CD4-positive, alpha-beta T cell treated with Interleukin-10 for 1 hour (primary cell): ENCODE measurements around the gene ABI3BP.

Experiments used
- DNase-seq: peaks from one replicate; pipeline ENCODE4 v3.0.0-alpha.2; 2020

ABI3BP gene

GRCh38 chr3:100717637-100718487, 275.4 kb downstream of the ABI3BP start:
- no peak for DNase-seq

- no peak for DNase-seq
Measured at GRCh38 chr3:100717063-100717462, 276.2 kb downstream of the ABI3BP start.

- no peak for DNase-seq
Measured at GRCh38 chr3:100715176-100715575, 278.0 kb downstream of the ABI3BP start.

GRCh38 chr3:100710261-100710968, 282.8 kb downstream of the ABI3BP start:
- peak; percentile 65 for DNase-seq

- peak; percentile 38 for DNase-seq
Measured at GRCh38 chr3:100709842-100710260, 283.4 kb downstream of the ABI3BP start.

GRCh38 chr3:100708989-100709841, 284.0 kb downstream of the ABI3BP start, which contains the start of gene TFG:
Gene TFG (plus strand): TSS chr3:100709494. CDS start chr3:100713686, 4,192 bp downstream.
- DNase-seq: peak; percentile 99

- DNase-seq: no peak
Measured at GRCh38 chr3:100708644-100708988, 284.6 kb downstream of the ABI3BP start.

- no peak for DNase-seq
Measured at GRCh38 chr3:100706365-100706764, 286.9 kb downstream of the ABI3BP start.

- DNase-seq: no peak
Measured at GRCh38 chr3:100703865-100704264, 289.4 kb downstream of the ABI3BP start.

- DNase-seq: no peak
Measured at GRCh38 chr3:100702980-100703345, 290.3 kb downstream of the ABI3BP start.

- DNase-seq: no peak
Measured at GRCh38 chr3:100702082-100702979, 290.9 kb downstream of the ABI3BP start.

- DNase-seq: no peak
Measured at GRCh38 chr3:100700708-100701107, 292.5 kb downstream of the ABI3BP start.
